Measurements from ENCODE around the gene TLE4. TPM values are rescaled to one million over a fixed set of nuclear protein-coding genes. Genes with fewer than 3 reads are reported as not detected.

Gene TLE4
- total RNA-seq, 4 donors from 2014 or later, result 30.5 to 66.2 (median 46.4) TPM

GRCh38 chr9:79609468-79610018, 37.8 kb downstream of the TLE4 start:
- no peak overlapping the region for H3K4me3 ChIP-seq
- TF ChIP-seq POLR2A (IDR thresholded peaks at IDR 0.05), result no peak
- no peak for TF ChIP-seq POLR2AphosphoS5 (IDR thresholded peaks at IDR 0.05)
- TF ChIP-seq CTCF (IDR thresholded peaks at IDR 0.05), result no peak
- TF ChIP-seq EP300 (IDR thresholded peaks at IDR 0.05), result no peak
- H3K27me3 ChIP-seq, result no peaks in the 10 kb centered on the region
- no peaks in the 10 kb centered on the region for H3K36me3 ChIP-seq
- no peak overlapping the region for H3K27ac ChIP-seq
- peaks cover 10 to 59% (median 14%) of the 10 kb centered on the region in 3 donors for H3K4me1 ChIP-seq
- no peaks in the 10 kb centered on the region for H3K9me3 ChIP-seq
- ATAC-seq, result no peak
- WGBS, 2 donors (ENCODE audit: low coverage in 1 of 2), result 86% methylated on average over 1 of the region's 1 CpG; no CpG with 5 or more reads in 1 of the 2 donors

- TF ChIP-seq POLR2AphosphoS5 (IDR thresholded peaks at IDR 0.05), result no peak
- no peak for TF ChIP-seq EP300 (IDR thresholded peaks at IDR 0.05)
- no peak for TF ChIP-seq POLR2A (IDR thresholded peaks at IDR 0.05)
- no peak for TF ChIP-seq CTCF (IDR thresholded peaks at IDR 0.05)
- Histone ChIP-seq H3K36me3 (no peaks in the 10 kb centered on the region), H3K27me3 (no peaks in the 10 kb centered on the region), H3K4me1 (peaks cover 10 to 59% (median 14%) of the 10 kb centered on the region in 3 donors), H3K9me3 (no peaks in the 10 kb centered on the region), H3K27ac (no peak overlapping the region), H3K4me3 (no peak overlapping the region)
- ATAC-seq, result no peak
- 58 to 60% methylated on average over 5 of the region's 5 CpGs for WGBS, 2 donors (ENCODE audit: low coverage in 1 of 2)
These were observed 38.4 kb downstream of the TLE4 start for GRCh38 chr9:79610019-79610631.

- 64 to 83% methylated on average over 2 to 4 of the region's 4 CpGs for WGBS, 2 donors (ENCODE audit: low coverage in 1 of 2)
- no peak overlapping the region for H3K27ac ChIP-seq
- no peaks in the 10 kb centered on the region for H3K9me3 ChIP-seq
- TF ChIP-seq EP300 (IDR thresholded peaks at IDR 0.05) (no peak), CTCF (IDR thresholded peaks at IDR 0.05) (no peak), POLR2A (IDR thresholded peaks at IDR 0.05) (no peak), POLR2AphosphoS5 (IDR thresholded peaks at IDR 0.05) (peak; percentile 32)
- H3K4me1 ChIP-seq, result peaks cover 10 to 66% (median 14%) of the 10 kb centered on the region in 3 donors
- peak; percentile 43 for ATAC-seq
- H3K4me3 ChIP-seq, result no peak overlapping the region
- no peaks in the 10 kb centered on the region for H3K36me3 ChIP-seq
- H3K27me3 ChIP-seq, result no peaks in the 10 kb centered on the region
These were observed 39.2 kb downstream of the TLE4 start for GRCh38 chr9:79610791-79611614.

GRCh38 chr9:79613145-79613544, 41.4 kb downstream of the TLE4 start:
- 17 to 51% methylated on average over 1 to 3 of the region's 3 CpGs for WGBS, 2 donors (ENCODE audit: low coverage in 1 of 2)
- H3K27ac ChIP-seq, result peak overlapping the region in 1 of 4 donors; percentile 47
- no peak for TF ChIP-seq EP300 (IDR thresholded peaks at IDR 0.05)
- no peak for TF ChIP-seq CTCF (IDR thresholded peaks at IDR 0.05)
- no peak for TF ChIP-seq POLR2AphosphoS5 (IDR thresholded peaks at IDR 0.05)
- no peak for TF ChIP-seq POLR2A (IDR thresholded peaks at IDR 0.05)
- H3K4me1 ChIP-seq, result peaks cover 13 to 88% (median 19%) of the 10 kb centered on the region in 3 donors
- H3K27me3 ChIP-seq, result no peaks in the 10 kb centered on the region
- no peak for ATAC-seq
- no peak overlapping the region for H3K4me3 ChIP-seq
- H3K36me3 ChIP-seq, result no peaks in the 10 kb centered on the region
- H3K9me3 ChIP-seq, result no peaks in the 10 kb centered on the region
